WTC11 (cell line): ENCODE data around the gene ZBTB32. TPM values are rescaled to one million over a fixed set of nuclear protein-coding genes. Genes with fewer than 3 reads are reported as not detected.

Experiments used
- ATAC-seq: fragments of 200-7000 bp; cut with Tn5 transposase; 2 replicates; pipeline ENCODE4 v1.10.0; 2021; ENCODE audit warnings: mild to moderate bottlenecking, moderate library complexity
- CTCF ChIA-PET: fragments of 300-600 bp; sonication (Branson Sonifier 250); formaldehyde crosslinking; loops from one replicate; lab custom pipeline; 2021; ENCODE audit warnings: antibody characterized with exemption; lab: Charles Lee
- POLR2A ChIA-PET: fragments of 350-600 bp; sonication (Branson Sonifier 250); formaldehyde crosslinking; loops from one replicate; lab custom pipeline; 2021; ENCODE audit warnings: antibody characterized with exemption; lab: Charles Lee
- DNase-seq: peaks from one replicate; pipeline ENCODE4 v3.0.0; 2021; ENCODE audit warnings: low spot score
- H3K27ac Mint-ChIP-seq: 2 replicates; pipeline ENCODE4 v1.8.0; 2021; ENCODE audit warnings: mixed read lengths
- H3K27me3 Mint-ChIP-seq: 2 replicates; pipeline ENCODE4 v1.8.0; 2021; ENCODE audit warnings: low read depth, mild to moderate bottlenecking, moderate library complexity, mixed read lengths
- H3K36me3 Mint-ChIP-seq: 2 replicates; pipeline ENCODE4 v1.8.0; 2021; ENCODE audit warnings: mixed read lengths
- H3K4me1 Mint-ChIP-seq: 2 replicates; pipeline ENCODE4 v1.8.0; 2022; ENCODE audit warnings: mixed read lengths
- H3K4me3 Mint-ChIP-seq: 2 replicates; pipeline ENCODE4 v1.8.0; 2021; ENCODE audit warnings: mild to moderate bottlenecking, moderate library complexity, mixed read lengths
- H3K9me3 Mint-ChIP-seq: 2 replicates; pipeline ENCODE4 v1.8.0; 2021; ENCODE audit warnings: mixed read lengths
- ESRRA ChIP-seq: sonication (generic); formaldehyde crosslinking; IDR thresholded peaks from 2 replicates; pipeline ENCODE4 v1.8.1; 2022; ENCODE audit warnings: mild to moderate bottlenecking, missing genetic modification reagents, borderline replicate concordance
- ETV6 ChIP-seq: sonication (generic); formaldehyde crosslinking; IDR thresholded peaks from 2 replicates; pipeline ENCODE4 v1.8.1; 2022; ENCODE audit warnings: mild to moderate bottlenecking, missing genetic modification reagents
- FOXP1 ChIP-seq: sonication (generic); formaldehyde crosslinking; IDR thresholded peaks from 2 replicates; pipeline ENCODE4 v1.8.0; 2022; ENCODE audit warnings: missing genetic modification reagents, mild to moderate bottlenecking, moderate library complexity, borderline replicate concordance
- GTF2I ChIP-seq: fragments of 250-450 bp; sonication (Bioruptor Pico); conservative IDR thresholded peaks from 2 replicates; pipeline ENCODE4 v1.4.0; 2021; ENCODE audit warnings: mild to moderate bottlenecking
- HMGA2 ChIP-seq: fragments of 250-450 bp; sonication (Bioruptor Pico); IDR thresholded peaks from 2 replicates; pipeline ENCODE4 v1.4.0; 2021; ENCODE audit warnings: mild to moderate bottlenecking, moderate library complexity
- KAT7 ChIP-seq: sonication (generic); formaldehyde crosslinking; IDR thresholded peaks from 2 replicates; pipeline ENCODE4 v1.8.1; 2023; ENCODE audit warnings: missing genetic modification reagents, mild to moderate bottlenecking, borderline replicate concordance
- NR2C2 ChIP-seq: sonication (generic); formaldehyde crosslinking; IDR thresholded peaks from 2 replicates; pipeline ENCODE4 v1.8.0; 2022; ENCODE audit warnings: mild to moderate bottlenecking, missing genetic modification reagents
- OVOL2 ChIP-seq: fragments of 250-450 bp; sonication (Bioruptor Pico); IDR thresholded peaks from 2 replicates; pipeline ENCODE4 v1.9.0; 2021; ENCODE audit warnings: mild to moderate bottlenecking, borderline replicate concordance
- RORB ChIP-seq: fragments of 250-450 bp; sonication (Bioruptor Pico); IDR thresholded peaks from 2 replicates; pipeline ENCODE4 v1.9.0; 2021; ENCODE audit warnings: mild to moderate bottlenecking
- SMAD3 ChIP-seq: sonication (generic); formaldehyde crosslinking; IDR thresholded peaks from 2 replicates; pipeline ENCODE4 v1.8.0; 2022; ENCODE audit warnings: missing genetic modification reagents, mild to moderate bottlenecking, borderline replicate concordance
- SOX15 ChIP-seq: fragments of 250-450 bp; sonication (Bioruptor Pico); IDR thresholded peaks from 2 replicates; pipeline ENCODE4 v1.9.0; 2021; ENCODE audit warnings: mild to moderate bottlenecking
- SP1 ChIP-seq: sonication (generic); formaldehyde crosslinking; conservative IDR thresholded peaks from 2 replicates; pipeline ENCODE4 v1.8.1; 2022; ENCODE audit warnings: missing genetic modification reagents
- TEAD1 ChIP-seq: sonication (generic); formaldehyde crosslinking; IDR thresholded peaks from 2 replicates; pipeline ENCODE4 v1.8.0; 2022; ENCODE audit warnings: mild to moderate bottlenecking, missing genetic modification reagents
- total RNA-seq: library from RNA; stranded (reverse); gene quantifications from 3 replicates; pipeline ENCODE4 v1.2.3, GENCODE V29; 2021
- TF ChIP-seq, protein P1 (sequence below): sonication (generic); formaldehyde crosslinking; IDR thresholded peaks from 2 replicates; pipeline ENCODE4 v1.8.1; 2022; ENCODE audit warnings: low read depth, mild to moderate bottlenecking, moderate library complexity, missing genetic modification reagents, borderline replicate concordance
- TF ChIP-seq, protein P2 (sequence below): sonication (generic); formaldehyde crosslinking; IDR thresholded peaks from 2 replicates; pipeline ENCODE4 v1.8.0; 2022; ENCODE audit warnings: mild to moderate bottlenecking, missing genetic modification reagents
- TF ChIP-seq, protein P3 (sequence below): sonication (generic); formaldehyde crosslinking; IDR thresholded peaks from 2 replicates; pipeline ENCODE4 v1.8.0; 2022; ENCODE audit warnings: mild to moderate bottlenecking, missing genetic modification reagents
- TF ChIP-seq, protein P4 (sequence below): sonication (generic); formaldehyde crosslinking; IDR thresholded peaks from 2 replicates; pipeline ENCODE4 v1.8.1; 2022; ENCODE audit warnings: mild to moderate bottlenecking, moderate library complexity, missing genetic modification reagents
- TF ChIP-seq, protein P5 (sequence below): sonication (generic); formaldehyde crosslinking; IDR thresholded peaks from 2 replicates; pipeline ENCODE4 v1.8.1; 2023; ENCODE audit warnings: mild to moderate bottlenecking, missing genetic modification reagents

The ZBTB32 gene
- total RNA-seq, 1 experiment from 2014 or later: 0.11 TPM

DNA sequence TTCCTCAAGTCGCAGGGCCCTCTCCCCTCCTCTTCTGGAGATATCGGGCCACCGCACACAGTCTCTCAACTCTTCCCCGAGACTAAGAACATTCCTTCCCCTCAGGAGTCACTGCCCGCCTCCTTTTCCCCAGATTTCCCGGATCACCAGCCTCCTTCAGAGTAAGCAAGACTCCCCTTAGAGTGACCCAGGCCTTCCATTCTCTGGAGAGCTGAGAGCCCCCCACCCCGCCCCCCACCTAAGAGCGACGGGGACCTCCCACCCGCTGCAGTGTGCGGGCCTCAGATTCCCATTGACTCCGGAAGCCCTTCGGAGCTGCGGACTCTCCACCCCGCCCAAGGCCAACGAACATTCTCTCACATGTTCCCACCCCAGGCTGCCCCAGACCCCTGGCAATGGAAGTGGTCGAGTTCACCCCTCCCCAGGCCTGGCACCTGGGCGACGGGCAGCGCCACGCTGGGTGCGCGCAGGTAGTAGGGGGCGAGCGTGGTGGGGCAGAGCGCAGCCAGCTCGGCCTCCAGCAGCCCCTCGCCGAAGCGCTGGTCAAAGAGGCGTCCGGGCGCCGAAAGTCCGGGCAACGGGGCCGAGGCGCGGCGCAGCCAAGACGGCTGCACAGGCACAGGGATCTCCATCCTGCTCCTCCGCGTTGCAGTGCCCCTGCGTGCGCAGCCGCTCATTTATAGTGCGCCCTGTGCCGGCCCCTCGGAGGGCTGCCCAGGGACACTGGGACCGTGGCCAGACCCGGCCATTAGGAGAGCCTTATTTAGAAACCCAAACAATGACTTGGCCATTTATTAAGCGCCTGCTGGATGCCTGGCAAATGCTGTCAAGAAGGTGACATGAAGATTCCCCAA lies 52.2 kb downstream of the ZBTB32 start, which contains the start of gene HSPB6:
TSS of gene HSPB6 (minus strand) at position 653 of the 854 bp plus-strand sequence. CDS start at position 632, 21 bp downstream.
- ChIA-PET CTCF (interaction anchor here (0.6 to 2.9 kb wide), 11 partner anchors 8 to 298 kb away, joined by 3 to 13 read pairs (median 3); partner anchors contain the start of genes LIN37, PSENEN, U2AF1L4 and WDR62), POLR2A (interaction anchor here (1.0 to 2.5 kb wide), 4 partner anchors 8 to 28 kb away, joined by 4 to 13 read pairs (median 8); partner anchors contain the start of genes LIN37, PSENEN and U2AF1L4)
- ATAC-seq (peak; percentile 2; the same call in 1 of the 2 replicates), DNase-seq (peak; percentile 57)
- Mint-ChIP-seq H3K9me3 (no peaks in the 10 kb centered on the region), H3K4me3 (peak within 1 kb of the TSS; percentile 94), H3K27me3 (peaks cover 23% of the 10 kb centered on the region), H3K27ac (peak within 1 kb of the TSS; percentile 82), H3K4me1 (peaks cover 16% of the 10 kb centered on the region), H3K36me3 (peaks cover 5% of the 10 kb centered on the region; the same call in 1 of the 2 replicates)
- TF ChIP-seq, protein P1, sequence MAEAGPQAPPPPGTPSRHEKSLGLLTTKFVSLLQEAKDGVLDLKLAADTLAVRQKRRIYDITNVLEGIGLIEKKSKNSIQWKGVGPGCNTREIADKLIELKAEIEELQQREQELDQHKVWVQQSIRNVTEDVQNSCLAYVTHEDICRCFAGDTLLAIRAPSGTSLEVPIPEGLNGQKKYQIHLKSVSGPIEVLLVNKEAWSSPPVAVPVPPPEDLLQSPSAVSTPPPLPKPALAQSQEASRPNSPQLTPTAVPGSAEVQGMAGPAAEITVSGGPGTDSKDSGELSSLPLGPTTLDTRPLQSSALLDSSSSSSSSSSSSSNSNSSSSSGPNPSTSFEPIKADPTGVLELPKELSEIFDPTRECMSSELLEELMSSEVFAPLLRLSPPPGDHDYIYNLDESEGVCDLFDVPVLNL (CRISPR knock-in tag): no peak
- TF ChIP-seq TEAD1 (CRISPR knock-in tag): no peak
- TF ChIP-seq RORB (CRISPR knock-in tag): no peak
- 0 out of 2 replicates have a peak, but pooled peaks have one; percentile 18 for TF ChIP-seq FOXP1 (CRISPR knock-in tag)

DNA sequence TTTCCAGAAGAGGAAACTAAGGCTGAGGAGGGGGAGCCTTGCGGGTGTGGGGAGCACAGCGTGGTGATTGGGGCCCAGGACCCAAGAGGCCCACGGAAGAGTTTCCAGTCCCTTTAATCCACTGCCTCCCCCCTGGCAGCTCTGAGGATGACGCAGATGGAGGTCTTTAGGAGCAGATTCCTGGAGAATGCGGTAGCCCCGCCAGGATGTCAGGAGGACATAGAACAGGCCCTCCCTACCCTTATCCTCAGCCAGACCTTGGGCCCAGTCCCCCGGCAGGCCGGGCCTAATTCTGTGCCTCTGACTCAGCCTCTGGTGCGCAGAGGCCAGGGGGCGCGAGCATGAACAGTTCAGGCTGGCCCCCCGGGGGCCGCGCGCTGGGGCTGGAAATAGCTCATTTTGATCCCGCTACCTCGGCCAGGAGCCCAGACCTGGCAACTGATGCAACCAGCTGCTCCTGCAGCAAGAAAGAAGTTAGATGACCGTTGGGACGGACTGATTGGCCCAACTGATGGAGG lies 52.9 kb downstream of the ZBTB32 start:
- no peak for TF ChIP-seq ETV6 (CRISPR knock-in tag)
- TF ChIP-seq ESRRA: no peak
- TF ChIP-seq KAT7 (CRISPR knock-in tag): no peak
- no peak for TF ChIP-seq SP1 (CRISPR knock-in tag)
- TF ChIP-seq, protein P2, sequence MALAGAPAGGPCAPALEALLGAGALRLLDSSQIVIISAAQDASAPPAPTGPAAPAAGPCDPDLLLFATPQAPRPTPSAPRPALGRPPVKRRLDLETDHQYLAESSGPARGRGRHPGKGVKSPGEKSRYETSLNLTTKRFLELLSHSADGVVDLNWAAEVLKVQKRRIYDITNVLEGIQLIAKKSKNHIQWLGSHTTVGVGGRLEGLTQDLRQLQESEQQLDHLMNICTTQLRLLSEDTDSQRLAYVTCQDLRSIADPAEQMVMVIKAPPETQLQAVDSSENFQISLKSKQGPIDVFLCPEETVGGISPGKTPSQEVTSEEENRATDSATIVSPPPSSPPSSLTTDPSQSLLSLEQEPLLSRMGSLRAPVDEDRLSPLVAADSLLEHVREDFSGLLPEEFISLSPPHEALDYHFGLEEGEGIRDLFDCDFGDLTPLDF (CRISPR knock-in tag): no peak
- no peak for TF ChIP-seq TEAD1 (CRISPR knock-in tag)
- TF ChIP-seq OVOL2 (CRISPR knock-in tag): no peak
- TF ChIP-seq, protein P3, sequence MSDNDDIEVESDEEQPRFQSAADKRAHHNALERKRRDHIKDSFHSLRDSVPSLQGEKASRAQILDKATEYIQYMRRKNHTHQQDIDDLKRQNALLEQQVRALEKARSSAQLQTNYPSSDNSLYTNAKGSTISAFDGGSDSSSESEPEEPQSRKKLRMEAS (CRISPR knock-in tag): no peak
- peak; percentile 6 for ATAC-seq
- POLR2A ChIA-PET: interaction anchor here (1.0 to 2.5 kb wide), 4 partner anchors 9 to 27 kb away, joined by 4 to 13 read pairs (median 8); partner anchors contain the start of genes LIN37, PSENEN and U2AF1L4
- Mint-ChIP-seq H3K9me3 (no peaks in the 10 kb centered on the region), H3K36me3 (peaks cover 10% of the 10 kb centered on the region), H3K4me1 (peaks cover 16% of the 10 kb centered on the region), H3K4me3 (peak overlapping the region; percentile 94), H3K27ac (peak overlapping the region; percentile 82), H3K27me3 (peaks cover 23% of the 10 kb centered on the region)
- DNase-seq: no peak
- CTCF ChIA-PET: interaction anchor here (0.6 to 2.9 kb wide), 6 partner anchors 9 to 29 kb away, joined by 3 to 13 read pairs (median 4); partner anchors contain the start of genes LIN37, PSENEN and U2AF1L4

DNA sequence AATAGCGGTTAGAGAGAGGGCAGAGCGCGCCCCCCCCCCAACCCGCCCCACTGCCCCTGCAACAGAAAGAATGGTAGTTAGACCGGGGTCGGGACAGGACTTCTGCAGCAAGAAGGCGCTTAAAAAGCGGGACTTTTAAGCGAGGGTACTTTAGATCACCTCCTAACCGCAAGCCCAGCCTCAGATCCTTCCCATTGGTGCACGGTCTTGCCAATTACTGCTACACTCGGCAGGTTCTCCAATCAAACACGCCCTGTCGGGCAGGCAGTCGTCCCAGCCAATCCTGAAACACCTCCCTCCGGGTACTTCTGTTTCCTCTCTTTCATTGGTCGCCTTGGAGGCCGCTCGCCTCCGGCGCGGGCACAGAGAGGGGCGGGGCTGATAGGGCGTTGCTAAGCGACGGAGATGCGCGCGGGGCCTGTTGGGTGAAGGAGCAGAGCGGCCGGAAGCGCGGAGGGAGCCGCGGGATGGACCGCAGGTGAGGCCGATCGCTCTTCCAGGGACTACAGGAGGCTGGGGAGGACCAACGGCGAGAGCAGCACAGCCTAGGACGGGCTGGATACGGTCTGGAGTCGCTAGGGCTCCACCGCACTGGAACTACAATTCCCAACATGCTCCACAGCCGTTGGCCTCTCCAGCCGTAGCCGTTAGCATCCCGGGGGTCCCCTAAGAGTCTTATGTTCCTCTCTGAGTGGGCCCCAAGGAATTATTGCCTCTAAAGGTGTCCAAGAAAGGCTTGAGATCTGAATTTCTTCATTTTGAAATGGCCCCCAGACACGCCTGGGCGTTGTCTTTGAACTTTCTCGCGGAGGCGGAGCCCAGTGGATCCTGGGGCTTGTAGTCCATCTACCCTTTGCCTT lies 53.6 kb downstream of the ZBTB32 start, which contains the start of gene PROSER3:
TSS of gene PROSER3 (plus strand) at position 428 of the 860 bp plus-strand sequence. CDS start at position 468, 40 bp downstream.
- Mint-ChIP-seq H3K4me1 (peaks cover 16% of the 10 kb centered on the region), H3K27me3 (peaks cover 23% of the 10 kb centered on the region), H3K9me3 (no peaks in the 10 kb centered on the region), H3K27ac (peak within 1 kb of the TSS; percentile 82), H3K4me3 (peak within 1 kb of the TSS; percentile 94), H3K36me3 (peaks cover 11% of the 10 kb centered on the region)
- ATAC-seq: peak; percentile 94
- ChIA-PET CTCF (interaction anchor here (0.7 to 2.9 kb wide), 5 partner anchors 9 to 27 kb away, joined by 3 to 13 read pairs (median 5); partner anchors contain the start of genes LIN37, PSENEN and U2AF1L4), POLR2A (interaction anchor here (0.7 to 2.5 kb wide), 4 partner anchors 10 to 26 kb away, joined by 3 to 13 read pairs (median 8); partner anchors contain the start of gene LIN37)
- peak; percentile 99 for DNase-seq
- TF ChIP-seq KAT7 (CRISPR knock-in tag) (no peak), SMAD3 (CRISPR knock-in tag) (no peak), SP1 (CRISPR knock-in tag) (peak; percentile 49; the same call in 1 of the 2 replicates), NR2C2 (no peak), SOX15 (no peak), HMGA2 (CRISPR knock-in tag) (no peak), GTF2I (CRISPR knock-in tag) (no peak)
- TF ChIP-seq, protein P4, sequence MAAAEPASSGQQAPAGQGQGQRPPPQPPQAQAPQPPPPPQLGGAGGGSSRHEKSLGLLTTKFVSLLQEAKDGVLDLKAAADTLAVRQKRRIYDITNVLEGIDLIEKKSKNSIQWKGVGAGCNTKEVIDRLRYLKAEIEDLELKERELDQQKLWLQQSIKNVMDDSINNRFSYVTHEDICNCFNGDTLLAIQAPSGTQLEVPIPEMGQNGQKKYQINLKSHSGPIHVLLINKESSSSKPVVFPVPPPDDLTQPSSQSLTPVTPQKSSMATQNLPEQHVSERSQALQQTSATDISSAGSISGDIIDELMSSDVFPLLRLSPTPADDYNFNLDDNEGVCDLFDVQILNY (CRISPR knock-in tag): no peak
- TF ChIP-seq, protein P5, sequence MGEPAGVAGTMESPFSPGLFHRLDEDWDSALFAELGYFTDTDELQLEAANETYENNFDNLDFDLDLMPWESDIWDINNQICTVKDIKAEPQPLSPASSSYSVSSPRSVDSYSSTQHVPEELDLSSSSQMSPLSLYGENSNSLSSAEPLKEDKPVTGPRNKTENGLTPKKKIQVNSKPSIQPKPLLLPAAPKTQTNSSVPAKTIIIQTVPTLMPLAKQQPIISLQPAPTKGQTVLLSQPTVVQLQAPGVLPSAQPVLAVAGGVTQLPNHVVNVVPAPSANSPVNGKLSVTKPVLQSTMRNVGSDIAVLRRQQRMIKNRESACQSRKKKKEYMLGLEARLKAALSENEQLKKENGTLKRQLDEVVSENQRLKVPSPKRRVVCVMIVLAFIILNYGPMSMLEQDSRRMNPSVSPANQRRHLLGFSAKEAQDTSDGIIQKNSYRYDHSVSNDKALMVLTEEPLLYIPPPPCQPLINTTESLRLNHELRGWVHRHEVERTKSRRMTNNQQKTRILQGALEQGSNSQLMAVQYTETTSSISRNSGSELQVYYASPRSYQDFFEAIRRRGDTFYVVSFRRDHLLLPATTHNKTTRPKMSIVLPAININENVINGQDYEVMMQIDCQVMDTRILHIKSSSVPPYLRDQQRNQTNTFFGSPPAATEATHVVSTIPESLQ (CRISPR knock-in tag): no peak
